GM20000 (cell line): ENCODE measurements around the gene GNB2.

ENCODE experiments used
- DNase-seq: peaks from one replicate; pipeline ENCODE4 v3.0.0; 2012; ENCODE audit warnings: low spot score
- CTCF ChIP-seq: IDR thresholded peaks from 2 replicates; pipeline ENCODE4 v1.5.1; 2012; ENCODE audit warnings: mild to moderate bottlenecking, control low read depth; ENCODE audit errors: extremely low read depth, missing control alignments

The GNB2 gene

GRCh38 chr7:100680576-100681271, 7.2 kb downstream of the GNB2 start:
- peak; percentile 27 for DNase-seq
- no peak for TF ChIP-seq CTCF

GRCh38 chr7:100681491-100682227, 8.1 kb downstream of the GNB2 start:
- TF ChIP-seq CTCF, result no peak
- DNase-seq, result peak; percentile 25

GRCh38 chr7:100682228-100682741, 8.7 kb downstream of the GNB2 start:
- DNase-seq, result no peak
- TF ChIP-seq CTCF, result no peak

GRCh38 chr7:100682991-100683658, 9.6 kb downstream of the GNB2 start:
- peak; percentile 22 for DNase-seq
- TF ChIP-seq CTCF, result no peak

- peak; percentile 21 for DNase-seq
- TF ChIP-seq CTCF, result no peak
Observed at GRCh38 chr7:100683659-100684533, 10.4 kb downstream of the GNB2 start.

- peak; percentile 23 for DNase-seq
- TF ChIP-seq CTCF, result no peak
Observed at GRCh38 chr7:100684534-100685042, 11.0 kb downstream of the GNB2 start.
